Astrocyte (in vitro differentiated cells and primary cell): ENCODE data around the gene MAMLD1. TPM values are rescaled to one million over a fixed set of nuclear protein-coding genes. Genes with fewer than 3 reads are reported as not detected.

Experiments
- DNase-seq: peaks from one replicate; pipeline ENCODE4 v3.0.0-alpha.2; 2010; ENCODE audit warnings: low read depth
- FAIRE-seq: peaks from 2 replicates; lab custom pipeline; 2011; peaks lifted over from hg19 to GRCh38; lab: Jason Lieb, UNC
- H2AFZ ChIP-seq: 2 replicates; pipeline ENCODE4 v1.6.0; 2012; ENCODE audit warnings: low read depth, low read length, inconsistent platforms
- H3K27ac ChIP-seq: 2 replicates; pipeline ENCODE4 v1.5.1; 2011; ENCODE audit warnings: low read depth, low read length, inconsistent platforms
- H3K27me3 ChIP-seq: 2 replicates; pipeline ENCODE4 v1.6.0; 2011; ENCODE audit warnings: low read length, inconsistent platforms; ENCODE audit not compliant: insufficient read depth
- H3K36me3 ChIP-seq: 2 replicates; pipeline ENCODE4 v1.5.1; 2011; ENCODE audit warnings: low read length, inconsistent platforms; ENCODE audit not compliant: insufficient read depth
- H3K4me1 ChIP-seq: 2 replicates; pipeline ENCODE4 v1.5.1; 2011; ENCODE audit warnings: low read length, inconsistent platforms; ENCODE audit not compliant: insufficient read depth
- H3K4me2 ChIP-seq: 2 replicates; pipeline ENCODE4 v1.6.0; 2012; ENCODE audit warnings: low read length, inconsistent platforms
- H3K4me3 ChIP-seq: 2 replicates; pipeline ENCODE4 v1.5.1; 2011; ENCODE audit warnings: low read depth, mild to moderate bottlenecking, low read length, inconsistent platforms; ENCODE audit not compliant: insufficient read depth
- H3K79me2 ChIP-seq: 2 replicates; pipeline ENCODE4 v1.6.0; 2012; ENCODE audit warnings: mild to moderate bottlenecking, low read length, inconsistent platforms; ENCODE audit not compliant: insufficient read depth
- H3K9ac ChIP-seq: 2 replicates; pipeline ENCODE4 v1.6.0; 2012; ENCODE audit warnings: mild to moderate bottlenecking, low read length, inconsistent platforms
- H3K9me3 ChIP-seq: 2 replicates; pipeline ENCODE4 v1.5.1; 2012; ENCODE audit warnings: low read depth, mild to moderate bottlenecking, low read length, inconsistent platforms; ENCODE audit not compliant: insufficient read depth
- H4K20me1 ChIP-seq: 2 replicates; pipeline ENCODE4 v1.6.0; 2012; ENCODE audit warnings: low read length, inconsistent platforms; ENCODE audit not compliant: insufficient read depth
- H3K27ac Mint-ChIP-seq: one replicate; pipeline ENCODE4 v1.8.0; 2021; ENCODE audit warnings: mild to moderate bottlenecking, mixed read lengths; ENCODE audit not compliant: unreplicated experiment
- H3K27me3 Mint-ChIP-seq: one replicate; pipeline ENCODE4 v1.8.0; 2021; ENCODE audit warnings: low read depth, mixed read lengths; ENCODE audit not compliant: unreplicated experiment
- H3K36me3 Mint-ChIP-seq: one replicate; pipeline ENCODE4 v1.8.0; 2021; ENCODE audit warnings: low read depth, mixed read lengths; ENCODE audit not compliant: unreplicated experiment
- H3K4me1 Mint-ChIP-seq: one replicate; pipeline ENCODE4 v1.8.0; 2021; ENCODE audit warnings: low read depth, mixed read lengths; ENCODE audit not compliant: unreplicated experiment
- H3K4me3 Mint-ChIP-seq: one replicate; pipeline ENCODE4 v1.8.0; 2021; ENCODE audit warnings: mild to moderate bottlenecking, moderate library complexity, mixed read lengths; ENCODE audit not compliant: unreplicated experiment
- H3K9me3 Mint-ChIP-seq: one replicate; pipeline ENCODE4 v1.8.0; 2021; ENCODE audit warnings: mild to moderate bottlenecking, mixed read lengths; ENCODE audit not compliant: unreplicated experiment
- CTCF ChIP-seq: IDR thresholded peaks from 2 replicates; pipeline ENCODE4 v1.5.1; 2011; ENCODE audit warnings: low read depth, mild to moderate bottlenecking, inconsistent platforms, low read length, moderate library complexity; ENCODE audit not compliant: insufficient read depth
- EZH2 ChIP-seq: IDR thresholded peaks from 2 replicates; pipeline ENCODE4 v1.6.1; 2012; ENCODE audit warnings: mild to moderate bottlenecking, low read length, inconsistent platforms; ENCODE audit not compliant: insufficient read depth
- total RNA-seq: library from RNA; stranded (reverse); gene quantifications from 2 replicates; pipeline ENCODE4 v1.2.1, GENCODE V29; 2021

MAMLD1 gene
- total RNA-seq, 1 donor from 2014 or later: 6.6 TPM

DNA sequence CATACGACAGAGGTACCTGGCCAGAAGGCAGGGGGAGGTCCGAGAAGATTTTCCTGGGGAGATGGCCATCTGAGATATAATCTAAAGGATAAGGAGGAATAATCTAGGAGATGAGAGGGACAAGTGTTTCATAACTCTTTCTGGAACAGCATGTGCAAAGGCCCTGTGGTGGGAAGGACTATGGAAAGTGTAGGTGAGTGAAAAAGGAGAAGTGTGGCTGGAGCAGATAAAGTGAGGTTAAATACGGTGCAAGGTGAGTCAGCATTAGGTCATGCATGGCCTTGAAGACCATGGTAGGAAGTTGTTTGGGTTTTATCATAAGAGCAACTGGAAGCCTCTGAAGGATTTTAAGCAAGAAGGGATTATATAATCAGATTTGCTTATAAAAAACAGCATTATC, 170.7 kb downstream of the MAMLD1 start:
- peaks cover 5% of the 10 kb centered on the region for H3K9me3 ChIP-seq
- no peak overlapping the region for H3K27ac Mint-ChIP-seq
- FAIRE-seq: no peak
- H3K4me1 ChIP-seq: no peaks in the 10 kb centered on the region
- H3K27me3 Mint-ChIP-seq: no peaks in the 10 kb centered on the region
- H3K36me3 ChIP-seq: no peaks in the 10 kb centered on the region
- no peak overlapping the region for H3K4me3 ChIP-seq
- H3K27me3 ChIP-seq: no peaks in the 10 kb centered on the region
- peaks cover 14% of the 10 kb centered on the region for H3K9me3 Mint-ChIP-seq
- H3K27ac ChIP-seq: no peak overlapping the region
- no peak overlapping the region for H3K4me3 Mint-ChIP-seq
- no peaks in the 10 kb centered on the region for H3K36me3 Mint-ChIP-seq
- H3K79me2 ChIP-seq: no peaks in the 10 kb centered on the region
- TF ChIP-seq EZH2 (no peak), CTCF (no peak)
- no peak overlapping the region for H3K9ac ChIP-seq
- H4K20me1 ChIP-seq: no peaks in the 10 kb centered on the region
- no peaks in the 10 kb centered on the region for H3K4me1 Mint-ChIP-seq
- DNase-seq: no peak
- H3K4me2 ChIP-seq: no peak overlapping the region
- no peak overlapping the region for H2AFZ ChIP-seq

DNA sequence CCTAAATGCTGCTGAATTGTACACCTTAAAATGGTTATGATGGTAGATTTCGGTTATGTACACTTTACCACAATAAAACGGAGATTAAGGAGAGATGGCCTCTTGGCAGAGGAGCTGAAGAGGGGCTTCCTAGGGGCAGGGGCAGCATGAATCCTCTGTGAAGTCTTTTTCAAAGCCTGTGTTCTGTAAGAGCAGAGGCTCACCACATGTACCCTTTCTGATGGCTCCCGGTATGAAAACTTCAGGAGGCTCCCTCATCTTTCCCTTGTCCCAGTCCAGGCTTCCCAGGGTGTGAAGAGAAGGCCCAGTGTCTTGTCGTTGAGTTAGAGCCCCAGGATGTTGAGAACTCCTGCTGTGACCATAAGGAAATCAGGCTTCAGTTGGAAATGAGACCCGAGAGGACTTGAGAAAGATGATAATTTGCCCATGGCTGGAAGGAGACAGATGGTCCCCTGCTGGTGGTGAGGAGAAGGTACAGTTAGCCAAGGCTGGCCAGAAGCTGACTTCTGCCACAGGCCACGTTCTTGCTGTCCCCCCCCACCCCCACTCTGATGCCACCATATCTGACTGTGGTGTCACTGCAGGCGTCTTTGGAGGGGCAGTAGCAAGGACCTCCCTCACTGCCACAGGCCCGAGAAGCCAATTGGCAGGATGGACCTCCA, 173.5 kb downstream of the MAMLD1 start:
- no peaks in the 10 kb centered on the region for H3K4me1 Mint-ChIP-seq
- peak; percentile 17 for FAIRE-seq

More for the DNA sequence above, 173.5 kb downstream of the MAMLD1 start:
- Histone ChIP-seq H3K27ac (no peak overlapping the region), H3K4me3 (no peak overlapping the region), H2AFZ (no peak overlapping the region), H3K36me3 (no peaks in the 10 kb centered on the region), H3K9me3 (peaks cover 5% of the 10 kb centered on the region), H3K27me3 (no peaks in the 10 kb centered on the region), H3K4me2 (no peak overlapping the region), H3K9ac (no peak overlapping the region), H4K20me1 (no peaks in the 10 kb centered on the region), H3K4me1 (no peaks in the 10 kb centered on the region), H3K79me2 (no peaks in the 10 kb centered on the region)
- TF ChIP-seq CTCF (no peak), EZH2 (no peak)
- no peak for DNase-seq
- Mint-ChIP-seq H3K36me3 (peaks cover 2% of the 10 kb centered on the region), H3K27ac (no peak overlapping the region), H3K4me3 (no peak overlapping the region), H3K9me3 (peaks cover 14% of the 10 kb centered on the region), H3K27me3 (no peaks in the 10 kb centered on the region)
